Neural progenitor cell (in vitro differentiated cells): ENCODE data around the gene FYN. TPM values are rescaled to one million over a fixed set of nuclear protein-coding genes. Genes with fewer than 3 reads are reported as not detected.

Experiments
- DNase-seq: peaks from one replicate; pipeline ENCODE4 v3.0.0-alpha.2; 2016; ENCODE audit warnings: low spot score
- H2AFZ ChIP-seq: fragments of 200-600 bp; sonication (generic); replicated peaks from 2 replicates; pipeline ENCODE4 v1.6.1; 2016; ENCODE audit warnings: antibody characterized with exemption
- H3F3A ChIP-seq: fragments of 200-600 bp; sonication (generic); 2 replicates; pipeline ENCODE4 v1.6.1; 2016; ENCODE audit warnings: antibody characterized with exemption, low read depth
- H3K27ac ChIP-seq: fragments of 200-600 bp; sonication (generic); 2 replicates; pipeline ENCODE4 v1.5.1; 2016; ENCODE audit warnings: mild to moderate bottlenecking
- H3K27me3 ChIP-seq: fragments of 200-600 bp; sonication (generic); 2 replicates; pipeline ENCODE4 v1.6.1; 2016; ENCODE audit warnings: mild to moderate bottlenecking, moderate library complexity
- H3K36me3 ChIP-seq: fragments of 200-600 bp; sonication (generic); 2 replicates; pipeline ENCODE4 v1.5.1; 2016
- H3K4me1 ChIP-seq: fragments of 200-600 bp; sonication (generic); 2 replicates; pipeline ENCODE4 v1.6.1; 2016; ENCODE audit warnings: mixed run types
- H3K4me2 ChIP-seq: fragments of 200-600 bp; sonication (generic); 2 replicates; pipeline ENCODE4 v1.6.1; 2016
- H3K4me3 ChIP-seq: fragments of 200-600 bp; sonication (generic); 2 replicates; pipeline ENCODE4 v1.5.1; 2016
- H3K79me2 ChIP-seq: fragments of 200-600 bp; sonication (generic); 2 replicates; pipeline ENCODE4 v1.6.1; 2016; ENCODE audit warnings: low read depth
- H3K9ac ChIP-seq: fragments of 200-600 bp; sonication (generic); 2 replicates; pipeline ENCODE4 v1.6.1; 2016
- H3K9me3 ChIP-seq: fragments of 200-600 bp; sonication (generic); 2 replicates; pipeline ENCODE4 v1.5.1; 2016; ENCODE audit warnings: low read depth
- H4K20me1 ChIP-seq: fragments of 200-600 bp; sonication (generic); 2 replicates; pipeline ENCODE4 v1.6.1; 2016; ENCODE audit warnings: low read depth
- H3K27ac Mint-ChIP-seq: 3 replicates; pipeline ENCODE4 v1.8.0; 2021; ENCODE audit warnings: mixed read lengths
- H3K27me3 Mint-ChIP-seq: 2 replicates; pipeline ENCODE4 v1.8.0; 2022; ENCODE audit warnings: low read depth, mild to moderate bottlenecking, inconsistent platforms, moderate library complexity, mixed read lengths; ENCODE audit not compliant: insufficient read depth
- H3K36me3 Mint-ChIP-seq: 3 replicates; pipeline ENCODE4 v1.8.0; 2021; ENCODE audit warnings: mixed read lengths
- H3K4me1 Mint-ChIP-seq: 3 replicates; pipeline ENCODE4 v1.8.0; 2021; ENCODE audit warnings: mixed read lengths
- H3K4me3 Mint-ChIP-seq: 3 replicates; pipeline ENCODE4 v1.8.0; 2021; ENCODE audit warnings: mild to moderate bottlenecking, moderate library complexity, mixed read lengths
- H3K9me3 Mint-ChIP-seq: 3 replicates; pipeline ENCODE4 v1.8.0; 2020; ENCODE audit warnings: mixed read lengths
- EZH2 ChIP-seq: fragments of 200-600 bp; sonication (generic); IDR thresholded peaks from 2 replicates; pipeline ENCODE4 v1.6.1; 2017; ENCODE audit warnings: antibody characterized with exemption, mild to moderate bottlenecking, moderate library complexity
- EZH2phosphoT487 ChIP-seq: fragments of 200-600 bp; sonication (generic); IDR thresholded peaks from 2 replicates; pipeline ENCODE4 v1.6.1; 2017; ENCODE audit warnings: antibody characterized with exemption
- total RNA-seq: library from RNA; depleted of rRNA; stranded (reverse); fragments of >200 nt; gene quantifications from 2 replicates; pipeline ENCODE4 v1.2.3, GENCODE V29; 2015; ENCODE audit warnings: low replicate concordance
- TF ChIP-seq, protein P1 (sequence below): fragments of 200-600 bp; sonication (generic); IDR thresholded peaks from 2 replicates; pipeline ENCODE4 v1.5.1; 2017; ENCODE audit warnings: antibody characterized with exemption, mild to moderate bottlenecking

The FYN gene
- total RNA-seq, 1 donor from 2014 or later: 167 TPM

DNA sequence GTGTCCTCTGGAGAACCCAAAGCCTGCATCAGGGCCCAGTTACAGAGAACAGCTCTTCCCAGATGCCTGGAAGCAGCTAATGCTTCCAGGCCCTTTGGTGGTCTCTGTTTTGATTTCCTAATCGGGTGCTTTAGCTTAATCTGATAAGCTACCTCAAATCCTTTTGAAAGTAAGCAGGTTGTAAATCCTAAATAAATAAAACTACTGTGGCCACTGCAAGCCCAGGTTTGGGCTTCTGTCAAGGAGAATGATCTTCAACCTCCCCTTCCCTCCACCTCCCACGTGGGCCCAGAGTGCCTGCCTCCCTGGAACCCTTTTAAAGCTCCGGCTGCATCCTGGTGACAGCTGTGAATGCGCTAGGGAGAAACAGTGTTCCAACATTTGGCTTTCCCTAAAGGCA lies 25.2 kb upstream of the FYN start:
- Histone ChIP-seq H3K27ac (peak overlapping the region; percentile 61), H3K9me3 (no peaks in the 10 kb centered on the region), H3K9ac (no peak overlapping the region), H3K4me2 (peak overlapping the region; percentile 8), H3K36me3 (no peaks in the 10 kb centered on the region), H3F3A (peaks cover 25% of the 10 kb centered on the region), H4K20me1 (peaks cover 10% of the 10 kb centered on the region), H3K79me2 (no peaks in the 10 kb centered on the region), H2AFZ (no peak overlapping the region), H3K27me3 (peaks cover 74% of the 10 kb centered on the region), H3K4me3 (no peak overlapping the region), H3K4me1 (peaks cover 18% of the 10 kb centered on the region)
- Mint-ChIP-seq H3K36me3 (peaks cover 8% of the 10 kb centered on the region), H3K4me1 (peaks cover 10% of the 10 kb centered on the region), H3K9me3 (peaks cover 11% of the 10 kb centered on the region), H3K27me3 (peaks cover 8% of the 10 kb centered on the region), H3K27ac (no peak overlapping the region), H3K4me3 (no peak overlapping the region)
- peak; percentile 58 for DNase-seq
- TF ChIP-seq EZH2: no peak
- peak; percentile 71 for TF ChIP-seq EZH2phosphoT487
- TF ChIP-seq, protein P1, sequence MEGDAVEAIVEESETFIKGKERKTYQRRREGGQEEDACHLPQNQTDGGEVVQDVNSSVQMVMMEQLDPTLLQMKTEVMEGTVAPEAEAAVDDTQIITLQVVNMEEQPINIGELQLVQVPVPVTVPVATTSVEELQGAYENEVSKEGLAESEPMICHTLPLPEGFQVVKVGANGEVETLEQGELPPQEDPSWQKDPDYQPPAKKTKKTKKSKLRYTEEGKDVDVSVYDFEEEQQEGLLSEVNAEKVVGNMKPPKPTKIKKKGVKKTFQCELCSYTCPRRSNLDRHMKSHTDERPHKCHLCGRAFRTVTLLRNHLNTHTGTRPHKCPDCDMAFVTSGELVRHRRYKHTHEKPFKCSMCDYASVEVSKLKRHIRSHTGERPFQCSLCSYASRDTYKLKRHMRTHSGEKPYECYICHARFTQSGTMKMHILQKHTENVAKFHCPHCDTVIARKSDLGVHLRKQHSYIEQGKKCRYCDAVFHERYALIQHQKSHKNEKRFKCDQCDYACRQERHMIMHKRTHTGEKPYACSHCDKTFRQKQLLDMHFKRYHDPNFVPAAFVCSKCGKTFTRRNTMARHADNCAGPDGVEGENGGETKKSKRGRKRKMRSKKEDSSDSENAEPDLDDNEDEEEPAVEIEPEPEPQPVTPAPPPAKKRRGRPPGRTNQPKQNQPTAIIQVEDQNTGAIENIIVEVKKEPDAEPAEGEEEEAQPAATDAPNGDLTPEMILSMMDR: no peak

DNA sequence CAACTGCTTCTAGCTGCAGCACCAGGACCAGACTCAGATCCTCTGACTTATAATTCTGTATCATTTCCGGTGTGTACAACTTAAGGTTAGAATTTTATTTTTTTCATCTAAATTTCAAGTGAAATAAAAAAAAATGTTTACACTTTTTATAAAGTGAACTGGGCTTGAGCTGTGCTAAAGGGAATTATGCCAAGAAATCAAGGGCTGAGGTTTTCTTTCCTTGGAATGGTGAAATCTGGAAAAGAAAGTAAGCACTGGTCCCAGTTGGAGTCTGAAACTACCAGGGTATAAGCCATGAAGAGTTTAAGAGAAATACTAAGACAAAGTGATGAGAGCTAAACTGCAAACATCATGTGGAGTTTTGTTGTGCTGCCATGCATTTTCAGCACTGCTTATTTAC lies 21.7 kb upstream of the FYN start:
- no peaks in the 10 kb centered on the region for H3K79me2 ChIP-seq
- H3K4me1 ChIP-seq: peaks cover 22% of the 10 kb centered on the region
- H3K4me3 ChIP-seq: no peak overlapping the region
- no peak overlapping the region for H3K27ac Mint-ChIP-seq
- H3K36me3 Mint-ChIP-seq: no peaks in the 10 kb centered on the region
- peaks cover 10% of the 10 kb centered on the region for H4K20me1 ChIP-seq
- H3K36me3 ChIP-seq: no peaks in the 10 kb centered on the region
- no peak overlapping the region for H3K4me3 Mint-ChIP-seq
- H3F3A ChIP-seq: peaks cover 28% of the 10 kb centered on the region
- peaks cover 2% of the 10 kb centered on the region for H3K9me3 Mint-ChIP-seq
- peaks cover 6% of the 10 kb centered on the region for H3K27me3 Mint-ChIP-seq
- no peak overlapping the region for H3K27ac ChIP-seq
- H2AFZ ChIP-seq: no peak overlapping the region
- no peak for DNase-seq
- peaks cover 90% of the 10 kb centered on the region for H3K27me3 ChIP-seq
- no peak for TF ChIP-seq EZH2phosphoT487
- TF ChIP-seq, protein P1: no peak
- TF ChIP-seq EZH2: no peak
- H3K4me1 Mint-ChIP-seq: peaks cover 21% of the 10 kb centered on the region
- H3K4me2 ChIP-seq: no peak overlapping the region
- H3K9me3 ChIP-seq: no peaks in the 10 kb centered on the region
- no peak overlapping the region for H3K9ac ChIP-seq

GRCh38 chr6:111894272-111894671 lies 21.0 kb upstream of the FYN start:
- Mint-ChIP-seq H3K36me3 (no peaks in the 10 kb centered on the region), H3K27ac (no peak overlapping the region), H3K4me1 (peaks cover 26% of the 10 kb centered on the region), H3K27me3 (peaks cover 6% of the 10 kb centered on the region), H3K4me3 (no peak overlapping the region), H3K9me3 (peaks cover 2% of the 10 kb centered on the region)
- Histone ChIP-seq H3F3A (peaks cover 31% of the 10 kb centered on the region), H3K36me3 (no peaks in the 10 kb centered on the region), H3K27me3 (peaks cover 87% of the 10 kb centered on the region), H4K20me1 (peaks cover 10% of the 10 kb centered on the region), H3K4me1 (peaks cover 26% of the 10 kb centered on the region), H3K27ac (no peak overlapping the region), H3K4me2 (no peak overlapping the region), H3K9me3 (no peaks in the 10 kb centered on the region), H2AFZ (no peak overlapping the region), H3K79me2 (no peaks in the 10 kb centered on the region), H3K9ac (no peak overlapping the region), H3K4me3 (no peak overlapping the region)
- TF ChIP-seq EZH2 (no peak), EZH2phosphoT487 (no peak)
- TF ChIP-seq, protein P1: no peak
- no peak for DNase-seq
